ENCODE data around the gene FSCN2. TPM values are rescaled to one million over a fixed set of nuclear protein-coding genes. Genes with fewer than 3 reads are reported as not detected.

The FSCN2 gene
- polyA plus RNA-seq, 1 of the 3 experiments (the other 2 are of a cell fraction): 2.1 TPM

- no peaks in the 10 kb centered on the region for H3K9me3 ChIP-seq
- DNase-seq: peak; percentile 85
Measured at GRCh38 chr17:81551458-81552243, 23.5 kb downstream of the FSCN2 start.

GRCh38 chr17:81552244-81553017 lies 24.3 kb downstream of the FSCN2 start, which contains the start of gene FAAP100:
TSS of gene FAAP100 (minus strand) at chr17:81552353. CDS start at chr17:81552330, 23 bp downstream.
- peaks cover 54% of the 10 kb centered on the region for H3K79me2 ChIP-seq (ENCODE audit: insufficient read depth)
- peaks cover 48% of the 10 kb centered on the region for H3F3A ChIP-seq (replicated peaks; ENCODE audit: insufficient read depth)
- peak; percentile 99 for DNase-seq
- H3K4me3 ChIP-seq (ENCODE audit: low read depth in 2 of 2, low read length in 1 of 2): peak within 1 kb of the TSS; percentile 78 to 89
- H3K27me3 ChIP-seq (ENCODE audit: insufficient read depth): no peaks in the 10 kb centered on the region
- H3K9me3 ChIP-seq: no peaks in the 10 kb centered on the region
- H2AFZ ChIP-seq (ENCODE audit: low read depth): peak within 1 kb of the TSS; percentile 72
- peak within 1 kb of the TSS; percentile 100 for H3K4me2 ChIP-seq
- H3K27ac ChIP-seq (ENCODE audit: low read depth in 2 of 2, low read length in 1 of 2): peak within 1 kb of the TSS; percentile 81 to 90
- H3K4me1 ChIP-seq (ENCODE audit: control insufficient read depth in 1 of 2, insufficient read depth in 2 of 2, low read depth in 1 of 2, low read length in 1 of 2): peaks cover 25 to 26% of the 10 kb centered on the region in 2 experiments; a peak in 3 of 4 replicates
- H4K20me1 ChIP-seq (ENCODE audit: insufficient read depth): peaks cover 22% of the 10 kb centered on the region; the same call in 1 of the 2 replicates
- POLR2A ChIA-PET: interaction anchor here (0.6 to 1.9 kb wide), 9 partner anchors 9 to 745 kb away, joined by 3 to 12 read pairs (median 3); partner anchors contain the start of genes ACTG1 and SLC38A10
- no peaks in the 10 kb centered on the region for H3K9me2 ChIP-seq
- H3K9ac ChIP-seq: peak within 1 kb of the TSS; percentile 82
- H3K36me3 ChIP-seq (replicated peaks in 1 of 2; ENCODE audit: control insufficient read depth in 1 of 2, insufficient read depth in 2 of 2, low read length in 1 of 2): peaks cover 13 to 38% of the 10 kb centered on the region in 2 experiments
- CTCF ChIA-PET: interaction anchor here (0.8 to 3.3 kb wide), 11 partner anchors 9 to 299 kb away, joined by 3 to 24 read pairs (median 4); no protein-coding TSS in a partner anchor
- 2% methylated on average over 26 of the region's 85 CpGs for WGBS (ENCODE audit: low lambda C conversion rate)
- TF ChIP-seq, protein P1, sequence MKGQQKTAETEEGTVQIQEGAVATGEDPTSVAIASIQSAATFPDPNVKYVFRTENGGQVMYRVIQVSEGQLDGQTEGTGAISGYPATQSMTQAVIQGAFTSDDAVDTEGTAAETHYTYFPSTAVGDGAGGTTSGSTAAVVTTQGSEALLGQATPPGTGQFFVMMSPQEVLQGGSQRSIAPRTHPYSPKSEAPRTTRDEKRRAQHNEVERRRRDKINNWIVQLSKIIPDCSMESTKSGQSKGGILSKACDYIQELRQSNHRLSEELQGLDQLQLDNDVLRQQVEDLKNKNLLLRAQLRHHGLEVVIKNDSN (IDR thresholded peaks at IDR 0.05; ENCODE audit: borderline replicate concordance, low read depth): peak; percentile 57; the same call in 1 of the 2 replicates
- TF ChIP-seq CHD2 (IDR thresholded peaks at IDR 0.05; ENCODE audit: low read length, partially characterized antibody): no peak
- no peak for TF ChIP-seq EZH2phosphoT487 (IDR thresholded peaks at IDR 0.05; ENCODE audit: borderline replicate concordance, low read depth)
- no peak for TF ChIP-seq TCF12 (IDR thresholded peaks at IDR 0.05)
- TF ChIP-seq, protein P2, sequence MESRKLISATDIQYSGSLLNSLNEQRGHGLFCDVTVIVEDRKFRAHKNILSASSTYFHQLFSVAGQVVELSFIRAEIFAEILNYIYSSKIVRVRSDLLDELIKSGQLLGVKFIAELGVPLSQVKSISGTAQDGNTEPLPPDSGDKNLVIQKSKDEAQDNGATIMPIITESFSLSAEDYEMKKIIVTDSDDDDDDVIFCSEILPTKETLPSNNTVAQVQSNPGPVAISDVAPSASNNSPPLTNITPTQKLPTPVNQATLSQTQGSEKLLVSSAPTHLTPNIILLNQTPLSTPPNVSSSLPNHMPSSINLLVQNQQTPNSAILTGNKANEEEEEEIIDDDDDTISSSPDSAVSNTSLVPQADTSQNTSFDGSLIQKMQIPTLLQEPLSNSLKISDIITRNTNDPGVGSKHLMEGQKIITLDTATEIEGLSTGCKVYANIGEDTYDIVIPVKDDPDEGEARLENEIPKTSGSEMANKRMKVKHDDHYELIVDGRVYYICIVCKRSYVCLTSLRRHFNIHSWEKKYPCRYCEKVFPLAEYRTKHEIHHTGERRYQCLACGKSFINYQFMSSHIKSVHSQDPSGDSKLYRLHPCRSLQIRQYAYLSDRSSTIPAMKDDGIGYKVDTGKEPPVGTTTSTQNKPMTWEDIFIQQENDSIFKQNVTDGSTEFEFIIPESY (IDR thresholded peaks at IDR 0.05; ENCODE audit: borderline replicate concordance, low read depth): peak; percentile 75; the same call in 1 of the 2 replicates
- TF ChIP-seq MAX (IDR thresholded peaks at IDR 0.05; ENCODE audit: low read depth): peak; percentile 67
- 0 out of 2 replicates have a peak, but pooled peaks have one; percentile 7 for TF ChIP-seq SMC3 (IDR thresholded peaks at IDR 0.05; ENCODE audit: low read depth, low read length)
- TF ChIP-seq MEF2A (IDR thresholded peaks at IDR 0.05; ENCODE audit: borderline replicate concordance, low read depth): peak; percentile 21; the same call in 1 of the 2 replicates
- TF ChIP-seq TEAD4 (IDR thresholded peaks at IDR 0.05; ENCODE audit: borderline replicate concordance, insufficient read depth): 0 out of 2 replicates have a peak, but pooled peaks have one; percentile 6
- TF ChIP-seq MXI1 (IDR thresholded peaks at IDR 0.05; ENCODE audit: low read depth, low read length): peak; percentile 90
- peak; percentile 65; the same call in 1 of the 2 replicates for TF ChIP-seq SIN3A (IDR thresholded peaks at IDR 0.05; ENCODE audit: borderline replicate concordance, low read depth, low read length)
- TF ChIP-seq GABPA (IDR thresholded peaks at IDR 0.05; ENCODE audit: low read depth): peak; percentile 78
- no peak for TF ChIP-seq FOSL2 (IDR thresholded peaks at IDR 0.05; ENCODE audit: borderline replicate concordance, low read depth)
- TF ChIP-seq GATA2 (CRISPR knock-in tag; IDR thresholded peaks at IDR 0.05): no peak
- TF ChIP-seq TAF1 (IDR thresholded peaks at IDR 0.05; ENCODE audit: borderline replicate concordance, low read depth, low read length): peak; percentile 90
- TF ChIP-seq RFX5 (IDR thresholded peaks at IDR 0.05; ENCODE audit: low read length): no peak

More at GRCh38 chr17:81551458-81552243, 23.5 kb downstream of the FSCN2 start:
- peak overlapping the region; percentile 78 to 89 for H3K4me3 ChIP-seq (ENCODE audit: low read depth in 2 of 2, low read length in 1 of 2)
- H3K79me2 ChIP-seq (ENCODE audit: insufficient read depth): peaks cover 52% of the 10 kb centered on the region
- peaks cover 17% of the 10 kb centered on the region; the same call in 1 of the 2 replicates for H4K20me1 ChIP-seq (ENCODE audit: insufficient read depth)
- POLR2A ChIA-PET: interaction anchor here (0.6 to 1.9 kb wide), 12 partner anchors 8 to 746 kb away, joined by 3 to 12 read pairs (median 3); partner anchors contain the start of genes ACTG1, BAHCC1 and SLC38A10
- H3K4me1 ChIP-seq (ENCODE audit: control insufficient read depth in 1 of 2, insufficient read depth in 2 of 2, low read depth in 1 of 2, low read length in 1 of 2): peaks cover 21 to 26% of the 10 kb centered on the region in 2 experiments; a peak in 3 of 4 replicates
- TF ChIP-seq TEAD4 (IDR thresholded peaks at IDR 0.05; ENCODE audit: borderline replicate concordance, insufficient read depth) (no peak), MXI1 (IDR thresholded peaks at IDR 0.05; ENCODE audit: low read depth, low read length) (peak; percentile 67), MEF2A (IDR thresholded peaks at IDR 0.05; ENCODE audit: borderline replicate concordance, low read depth) (no peak), NFIC (IDR thresholded peaks at IDR 0.05; ENCODE audit: borderline replicate concordance) (no peak), RAD21 (IDR thresholded peaks at IDR 0.05; ENCODE audit: low read length) (no peak), EP300 (IDR thresholded peaks at IDR 0.05; ENCODE audit: borderline replicate concordance in 1 of 2, low read depth in 1 of 2, low read length in 1 of 2) (no peak)
- TF ChIP-seq, protein P1 (IDR thresholded peaks at IDR 0.05; ENCODE audit: borderline replicate concordance, low read depth): no peak
- peak overlapping the region; percentile 82 for H3K9ac ChIP-seq
- peaks cover 16 to 38% of the 10 kb centered on the region in 2 experiments for H3K36me3 ChIP-seq (replicated peaks in 1 of 2; ENCODE audit: control insufficient read depth in 1 of 2, insufficient read depth in 2 of 2, low read length in 1 of 2)
- peak overlapping the region; percentile 100 for H3K4me2 ChIP-seq
- H3K27ac ChIP-seq (ENCODE audit: low read depth in 2 of 2, low read length in 1 of 2): peak overlapping the region; percentile 81 to 90; a peak in 3 of 4 replicates
- H3F3A ChIP-seq (replicated peaks; ENCODE audit: insufficient read depth): peaks cover 40% of the 10 kb centered on the region
- H3K27me3 ChIP-seq (ENCODE audit: insufficient read depth): no peaks in the 10 kb centered on the region
- WGBS (ENCODE audit: low lambda C conversion rate): 2% methylated on average over 29 of the region's 69 CpGs
- peak overlapping the region; percentile 72 for H2AFZ ChIP-seq (ENCODE audit: low read depth)
- CTCF ChIA-PET: interaction anchor here (0.8 to 3.3 kb wide), 9 partner anchors 8 to 299 kb away, joined by 3 to 24 read pairs (median 4); no protein-coding TSS in a partner anchor
- H3K9me2 ChIP-seq: no peaks in the 10 kb centered on the region

All from SK-N-SH (cell line).